Kidney (tissue), 14 donors: Measurements from ENCODE around the gene EDEM1. TPM values are rescaled to one million over a fixed set of nuclear protein-coding genes. Genes with fewer than 3 reads are reported as not detected.

Experiments
- DNase-seq, 5 donors: peaks; one replicate each; pipeline ENCODE4 v3.0.0-alpha.2; 2013 to 2020
- FAIRE-seq: peaks from 2 replicates; lab custom pipeline; 2012; peaks lifted over from hg19 to GRCh38; lab: Jason Lieb, UNC
- H3K27ac ChIP-seq, 2 donors: one replicate each; pipeline ENCODE4 v1.7.0; 2013; ENCODE audit warnings: low read depth in 2 of 2, low read length in 2 of 2, inconsistent platforms in 1 of 2
- H3K27me3 ChIP-seq: one replicate; pipeline ENCODE4 v1.7.1; 2013; ENCODE audit warnings: low read length, inconsistent platforms; ENCODE audit not compliant: control insufficient read depth, insufficient read depth
- H3K36me3 ChIP-seq, 3 donors: one replicate each; pipeline versions ENCODE4 v1.7.0 to v1.7.1; 2013; ENCODE audit warnings: low read length in 3 of 3, control low read depth in 1 of 3, inconsistent platforms in 1 of 3; ENCODE audit not compliant: insufficient read depth in 3 of 3, control insufficient read depth in 2 of 3
- H3K4me1 ChIP-seq, 3 donors: one replicate each; pipeline versions ENCODE4 v1.7.0 to v1.7.1; 2013; ENCODE audit warnings: low read length in 3 of 3, inconsistent platforms in 1 of 3, low read depth in 1 of 3; ENCODE audit not compliant: control insufficient read depth in 2 of 3, insufficient read depth in 2 of 3
- H3K4me3 ChIP-seq, 3 donors: one replicate each; pipeline versions ENCODE4 v1.7.0 to v1.8.1; 2013; ENCODE audit warnings: low read length in 3 of 3, control low read depth in 1 of 3, inconsistent platforms in 1 of 3
- H3K9ac ChIP-seq, 3 donors: one replicate each; pipeline versions ENCODE4 v1.7.0 to v1.7.1; 2013; ENCODE audit warnings: low read length in 3 of 3, control low read depth in 1 of 3, inconsistent platforms in 1 of 3
- H3K9me3 ChIP-seq, 3 donors: one replicate each; pipeline versions ENCODE4 v1.7.0 to v1.7.1; 2013; ENCODE audit warnings: low read length in 3 of 3, control low read depth in 1 of 3, inconsistent platforms in 1 of 3; ENCODE audit not compliant: control insufficient read depth in 2 of 3, insufficient read depth in 1 of 3
- CTCF ChIP-seq: IDR thresholded peaks from 3 replicates; pipeline ENCODE4 v1.5.1; 2012; ENCODE audit warnings: mild to moderate bottlenecking, moderate library complexity, borderline replicate concordance; ENCODE audit not compliant: insufficient read depth; ENCODE audit errors: extremely low read depth
- intact Hi-C: fragments of 100-400 bp; cut with DNase I; formaldehyde crosslinking; loops from one replicate; pipeline ENCODE4 v1.11.1; 2022
- polyA plus RNA-seq: library from polyadenylated mRNA; stranded (reverse); fragments of 350-450 nt; fragmentation: Illumina TruSeq; extraction: RNeasy Lipid Tissue Mini Kit (QIAGEN cat#74804); gene quantifications from one replicate; pipeline ENCODE4 v1.2.3, GENCODE V29; 2014; ENCODE audit warnings: low read depth, low replicate concordance; ENCODE audit not compliant: insufficient read depth
- total RNA-seq: library from RNA; stranded (reverse); fragmentation: NEBNext Ultra II Directional; extraction: Animal tissue kit (Norgen Biotek cat#: 25700); gene quantifications from one replicate; pipeline ENCODE4 v1.2.1, GENCODE V29; 2021
- donor health status: control.
- donor health status: control.
- donor health status: control.
- donor health status: control.
- donor health status: control.
- donor health status: DM: yes; HTN: yes; CAD: no.
- donor health status: Normal renal cell carcinoma (clear cell type).

Gene EDEM1
- total and polyA plus RNA-seq, 2 donors from 2014 or later = 5.5 to 47.5 TPM

- intact Hi-C loops = no loop called here
- FAIRE-seq = no peak
- H3K36me3 ChIP-seq = no peaks in the 10 kb centered on the region
Measured at GRCh38 chr3:5262507-5262906, 75.0 kb downstream of the EDEM1 start.

GRCh38 chr3:5264093-5264600 lies 76.6 kb downstream of the EDEM1 start:
- DNase-seq (no peak), FAIRE-seq (no peak)
- H3K4me1 ChIP-seq = no peaks in the 10 kb centered on the region
- H3K4me3 ChIP-seq = no peak overlapping the region
- intact Hi-C loops = no loop called here
- no peaks in the 10 kb centered on the region for H3K9me3 ChIP-seq
- no peak overlapping the region for H3K27ac ChIP-seq
- no peaks in the 10 kb centered on the region for H3K36me3 ChIP-seq
- no peaks in the 10 kb centered on the region for H3K27me3 ChIP-seq
- TF ChIP-seq CTCF = no peak
- H3K9ac ChIP-seq = no peak overlapping the region

More at GRCh38 chr3:5262507-5262906, 75.0 kb downstream of the EDEM1 start:
- H3K9me3 ChIP-seq = no peaks in the 10 kb centered on the region
- TF ChIP-seq CTCF = no peak
- H3K4me3 ChIP-seq = no peak overlapping the region
- DNase-seq = no peak
- H3K4me1 ChIP-seq = no peaks in the 10 kb centered on the region
- H3K9ac ChIP-seq = no peak overlapping the region
- no peak overlapping the region for H3K27ac ChIP-seq
- no peaks in the 10 kb centered on the region for H3K27me3 ChIP-seq

- no peaks in the 10 kb centered on the region for H3K36me3 ChIP-seq
- intact Hi-C loops = no loop called here
- H3K27me3 ChIP-seq = no peaks in the 10 kb centered on the region
- no peak overlapping the region for H3K4me3 ChIP-seq
- H3K27ac ChIP-seq = no peak overlapping the region
- FAIRE-seq (no peak), DNase-seq (no peak)
- H3K4me1 ChIP-seq = no peaks in the 10 kb centered on the region
- no peaks in the 10 kb centered on the region for H3K9me3 ChIP-seq
- H3K9ac ChIP-seq = no peak overlapping the region
- no peak for TF ChIP-seq CTCF
Measured at GRCh38 chr3:5264896-5265770, 77.6 kb downstream of the EDEM1 start.
